Activated T-cell treated with anti-CD3 and anti-CD28 coated beads, Interleukin-2, amount 50 U/mL, for 72 hours (primary cell): Measurements from ENCODE around the gene DOCK9. TPM values are rescaled to one million over a fixed set of nuclear protein-coding genes. Genes with fewer than 3 reads are reported as not detected.
"Not testable (repeated sequence)": the region's sequence is repeated elsewhere in the genome, so short reads cannot be mapped to it uniquely, and the experiment has no call there.

ENCODE experiments used
- ATAC-seq, 2 donors: fragments of 150-1000 bp; cut with Tn5 transposase; replicated peaks in 1 of 2; 2 replicates each; pipeline ENCODE4 v1.10.0; 2021; ENCODE audit warnings: moderate library complexity in 2 of 2, mild to moderate bottlenecking in 1 of 2
- DNase-seq, 2 donors: peaks; one replicate each; pipeline ENCODE4 v3.0.0; 2021 to 2022; ENCODE audit warnings: mixed read lengths in 1 of 2
- H3K27ac Mint-ChIP-seq: one replicate; pipeline ENCODE4 v1.8.0; 2022; ENCODE audit warnings: mild to moderate bottlenecking, moderate library complexity, mixed read lengths
- H3K27me3 Mint-ChIP-seq: one replicate; pipeline ENCODE4 v1.8.0; 2022; ENCODE audit warnings: low read depth, mixed read lengths
- H3K36me3 Mint-ChIP-seq, 2 donors: one replicate each; pipeline ENCODE4 v1.8.0; 2022; ENCODE audit warnings: mixed read lengths in 2 of 2, mild to moderate bottlenecking in 1 of 2; ENCODE audit not compliant: insufficient read depth in 2 of 2
- H3K4me1 Mint-ChIP-seq: one replicate; pipeline ENCODE4 v1.8.0; 2022; ENCODE audit warnings: low read depth, mixed read lengths
- H3K4me3 Mint-ChIP-seq, 2 donors: one replicate each; pipeline ENCODE4 v1.8.0; 2022; ENCODE audit warnings: mild to moderate bottlenecking in 2 of 2, mixed read lengths in 2 of 2, moderate library complexity in 2 of 2
- H3K9me3 Mint-ChIP-seq, 2 donors: one replicate each; pipeline ENCODE4 v1.8.0; 2022; ENCODE audit warnings: mixed read lengths in 2 of 2
- total RNA-seq, 2 donors: library from RNA; stranded (reverse); gene quantifications; one replicate each; pipeline ENCODE4 v1.2.3, GENCODE V29; 2022

DOCK9 gene
- total RNA-seq, 2 donors from 2014 or later = 51.6 to 71.5 TPM

DNA sequence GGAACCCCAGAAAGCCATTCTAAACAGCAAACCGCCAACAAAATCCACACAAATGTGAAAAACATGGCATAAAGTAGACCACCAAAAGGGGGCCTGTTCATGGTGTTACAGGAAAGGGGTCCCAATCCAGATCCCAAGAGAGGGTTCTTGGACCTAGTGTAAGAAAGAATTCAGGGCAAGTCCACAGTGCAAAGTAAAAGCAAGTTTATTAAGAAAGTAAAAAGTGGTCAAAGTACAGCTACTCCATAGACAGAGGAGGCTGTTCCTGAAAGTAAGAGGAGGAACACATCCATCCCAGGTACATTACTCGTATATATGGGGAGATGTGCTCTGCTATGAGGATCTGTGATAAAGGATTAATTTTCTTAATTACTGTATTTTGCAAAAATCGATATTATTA lies 157.6 kb downstream of the DOCK9 start:
- Mint-ChIP-seq H3K36me3 (peaks cover 0 to 1% of the 10 kb centered on the region in 2 donors), H3K9me3 (no peaks in the 10 kb centered on the region), H3K4me3 (no peak overlapping the region), H3K27me3 (no peaks in the 10 kb centered on the region), H3K27ac (no peak overlapping the region), H3K4me1 (peaks cover 8% of the 10 kb centered on the region)
- ATAC-seq = no peak
- DNase-seq = no peak

DNA sequence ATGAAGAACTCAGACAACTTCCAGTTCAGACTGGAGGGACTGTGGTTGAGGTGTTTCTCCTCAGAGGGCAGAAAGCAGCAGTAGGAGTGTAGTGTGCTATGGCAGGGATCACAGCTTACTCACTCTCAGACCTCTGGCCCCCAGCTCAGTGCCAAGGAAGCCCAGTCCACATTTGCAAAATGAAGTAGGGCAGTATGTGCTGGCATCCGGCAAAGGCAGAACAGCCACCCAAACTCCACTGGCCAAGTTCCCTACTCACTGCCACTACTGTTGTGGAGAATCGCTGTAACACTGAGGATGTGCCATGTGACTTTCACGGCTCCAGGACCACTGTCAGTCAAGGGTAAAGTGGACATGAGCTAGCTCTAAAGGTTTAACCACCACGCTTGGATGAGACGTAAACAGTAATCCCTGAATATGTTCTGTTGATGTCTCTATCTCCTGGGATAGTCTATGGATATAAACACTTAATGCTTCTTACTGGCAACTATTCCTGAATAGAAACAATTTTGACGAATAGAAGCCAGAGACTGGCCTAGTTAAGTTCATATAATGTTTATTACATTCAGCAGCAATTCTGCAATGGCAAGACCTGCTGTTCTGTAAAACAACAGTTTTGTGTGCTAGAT lies 158.4 kb downstream of the DOCK9 start:
- no peaks in the 10 kb centered on the region for H3K9me3 Mint-ChIP-seq
- H3K4me1 Mint-ChIP-seq = no peaks in the 10 kb centered on the region
- DNase-seq = no peak
- H3K36me3 Mint-ChIP-seq = no peaks in the 10 kb centered on the region
- no peak overlapping the region for H3K4me3 Mint-ChIP-seq
- no peaks in the 10 kb centered on the region for H3K27me3 Mint-ChIP-seq
- no peak overlapping the region for H3K27ac Mint-ChIP-seq
- ATAC-seq = no peak

GRCh38 chr13:98816406-98816805 lies 161.5 kb downstream of the DOCK9 start:
- H3K4me1 Mint-ChIP-seq = no peaks in the 10 kb centered on the region
- no peak overlapping the region for H3K27ac Mint-ChIP-seq
- H3K27me3 Mint-ChIP-seq = no peaks in the 10 kb centered on the region
- DNase-seq = no peak
- no peaks in the 10 kb centered on the region for H3K9me3 Mint-ChIP-seq
- no peak for ATAC-seq
- H3K36me3 Mint-ChIP-seq = no peaks in the 10 kb centered on the region
- no peak overlapping the region for H3K4me3 Mint-ChIP-seq

- Mint-ChIP-seq H3K36me3 (peaks cover 0 to 3% of the 10 kb centered on the region in 2 donors), H3K9me3 (no peaks in the 10 kb centered on the region), H3K4me1 (no peaks in the 10 kb centered on the region), H3K4me3 (no peak overlapping the region), H3K27ac (no peak overlapping the region), H3K27me3 (no peaks in the 10 kb centered on the region)
- peak in 1 of 2 donors; percentile 47 for ATAC-seq
- no peak for DNase-seq
Measured at GRCh38 chr13:98813993-98814392, 163.9 kb downstream of the DOCK9 start.

GRCh38 chr13:98812186-98812790 lies 165.6 kb downstream of the DOCK9 start:
- H3K27ac Mint-ChIP-seq, H3K36me3 Mint-ChIP-seq, H3K9me3 Mint-ChIP-seq, H3K27me3 Mint-ChIP-seq, ATAC-seq, H3K4me1 Mint-ChIP-seq, H3K4me3 Mint-ChIP-seq, DNase-seq: not testable (repeated sequence)

GRCh38 chr13:98810746-98811145 lies 167.1 kb downstream of the DOCK9 start:
- no peaks in the 10 kb centered on the region for H3K9me3 Mint-ChIP-seq
- ATAC-seq (no peak), DNase-seq (no peak)
- H3K4me1 Mint-ChIP-seq = no peaks in the 10 kb centered on the region
- no peak overlapping the region for H3K4me3 Mint-ChIP-seq
- no peaks in the 10 kb centered on the region for H3K27me3 Mint-ChIP-seq
- no peak overlapping the region for H3K27ac Mint-ChIP-seq
- peaks cover 0 to 7% of the 10 kb centered on the region in 2 donors for H3K36me3 Mint-ChIP-seq

- no peak overlapping the region for H3K27ac Mint-ChIP-seq
- no peaks in the 10 kb centered on the region for H3K4me1 Mint-ChIP-seq
- H3K36me3 Mint-ChIP-seq = peaks cover 0 to 7% of the 10 kb centered on the region in 2 donors
- H3K9me3 Mint-ChIP-seq = no peaks in the 10 kb centered on the region
- no peak overlapping the region for H3K4me3 Mint-ChIP-seq
- no peak for ATAC-seq
- H3K27me3 Mint-ChIP-seq = no peaks in the 10 kb centered on the region
- DNase-seq = no peak
Measured at GRCh38 chr13:98809345-98809777, 168.5 kb downstream of the DOCK9 start.

DNA sequence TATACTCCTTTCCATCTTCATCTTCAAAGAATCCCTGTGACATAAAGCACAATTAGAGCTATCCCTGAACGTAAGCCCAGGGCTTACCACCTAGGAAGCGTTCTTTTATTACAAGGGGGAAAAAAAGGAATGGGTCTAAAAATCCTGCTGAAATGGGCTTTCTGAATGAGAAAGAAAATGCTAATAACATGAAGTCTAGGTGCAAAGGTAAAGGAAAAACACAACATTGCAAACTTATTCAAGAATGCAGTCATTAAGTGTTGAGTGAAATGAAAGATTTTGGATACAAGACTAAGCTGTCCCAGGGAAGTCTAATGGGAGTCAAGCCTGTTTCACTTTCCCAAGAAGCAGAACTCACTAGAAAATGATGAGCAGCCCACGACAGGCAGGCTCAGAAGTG lies 170.1 kb downstream of the DOCK9 start:
- Mint-ChIP-seq H3K4me3 (no peak overlapping the region), H3K36me3 (peaks cover 0 to 7% of the 10 kb centered on the region in 2 donors)
- no peak for ATAC-seq

DNA sequence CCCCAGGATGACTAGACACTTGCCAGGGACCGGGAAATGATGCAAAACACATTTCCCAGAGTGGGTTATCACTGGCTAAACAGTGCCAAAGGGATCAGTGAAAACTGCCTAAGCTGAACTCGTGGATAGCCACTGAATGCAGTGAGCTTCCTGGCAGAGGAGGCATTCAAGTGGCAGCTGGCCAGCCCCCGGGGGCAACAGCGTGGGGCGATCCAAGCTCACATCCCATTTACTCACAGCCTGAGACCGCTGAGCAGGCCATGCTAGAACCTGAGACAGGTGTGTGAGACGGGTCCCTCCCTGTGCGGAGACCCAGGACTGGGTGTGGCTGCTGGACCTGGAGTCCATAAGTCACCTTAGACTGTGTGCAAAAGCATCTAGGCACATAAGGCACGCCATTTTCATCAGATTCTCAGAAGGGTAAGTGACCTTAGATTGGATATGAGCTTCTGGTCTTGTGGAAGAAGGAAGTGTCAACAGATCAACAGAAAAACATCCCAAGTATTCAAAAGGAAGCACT lies 173.5 kb downstream of the DOCK9 start:
- Mint-ChIP-seq H3K27ac (no peak overlapping the region), H3K36me3 (peaks cover 0 to 4% of the 10 kb centered on the region in 2 donors), H3K4me1 (no peaks in the 10 kb centered on the region), H3K27me3 (no peaks in the 10 kb centered on the region), H3K4me3 (no peak overlapping the region), H3K9me3 (no peaks in the 10 kb centered on the region)
- DNase-seq (no peak), ATAC-seq (no peak)

More for the DNA sequence above, 170.1 kb downstream of the DOCK9 start:
- no peak for DNase-seq
- Mint-ChIP-seq H3K27ac (no peak overlapping the region), H3K9me3 (no peaks in the 10 kb centered on the region), H3K27me3 (no peaks in the 10 kb centered on the region), H3K4me1 (no peaks in the 10 kb centered on the region)

- ATAC-seq (no peak), DNase-seq (no peak)
- Mint-ChIP-seq H3K4me1 (no peaks in the 10 kb centered on the region), H3K4me3 (no peak overlapping the region), H3K27me3 (no peaks in the 10 kb centered on the region), H3K36me3 (peaks cover 0 to 4% of the 10 kb centered on the region in 2 donors), H3K27ac (no peak overlapping the region), H3K9me3 (no peaks in the 10 kb centered on the region)
Measured at GRCh38 chr13:98803921-98804320, 173.9 kb downstream of the DOCK9 start.

- ATAC-seq = no peak
- H3K27ac Mint-ChIP-seq = no peak overlapping the region
- H3K36me3 Mint-ChIP-seq = peaks cover 0 to 4% of the 10 kb centered on the region in 2 donors
- no peaks in the 10 kb centered on the region for H3K9me3 Mint-ChIP-seq
- no peaks in the 10 kb centered on the region for H3K4me1 Mint-ChIP-seq
- DNase-seq = no peak
- no peak overlapping the region for H3K4me3 Mint-ChIP-seq
- H3K27me3 Mint-ChIP-seq = no peaks in the 10 kb centered on the region
Measured at GRCh38 chr13:98803111-98803561, 174.7 kb downstream of the DOCK9 start.

GRCh38 chr13:98802559-98802958 lies 175.3 kb downstream of the DOCK9 start:
- DNase-seq (no peak), ATAC-seq (no peak)
- Mint-ChIP-seq H3K36me3 (peaks cover 0 to 4% of the 10 kb centered on the region in 2 donors), H3K27me3 (no peaks in the 10 kb centered on the region), H3K9me3 (no peaks in the 10 kb centered on the region), H3K4me3 (no peak overlapping the region), H3K27ac (no peak overlapping the region), H3K4me1 (peaks cover 2% of the 10 kb centered on the region)

DNA sequence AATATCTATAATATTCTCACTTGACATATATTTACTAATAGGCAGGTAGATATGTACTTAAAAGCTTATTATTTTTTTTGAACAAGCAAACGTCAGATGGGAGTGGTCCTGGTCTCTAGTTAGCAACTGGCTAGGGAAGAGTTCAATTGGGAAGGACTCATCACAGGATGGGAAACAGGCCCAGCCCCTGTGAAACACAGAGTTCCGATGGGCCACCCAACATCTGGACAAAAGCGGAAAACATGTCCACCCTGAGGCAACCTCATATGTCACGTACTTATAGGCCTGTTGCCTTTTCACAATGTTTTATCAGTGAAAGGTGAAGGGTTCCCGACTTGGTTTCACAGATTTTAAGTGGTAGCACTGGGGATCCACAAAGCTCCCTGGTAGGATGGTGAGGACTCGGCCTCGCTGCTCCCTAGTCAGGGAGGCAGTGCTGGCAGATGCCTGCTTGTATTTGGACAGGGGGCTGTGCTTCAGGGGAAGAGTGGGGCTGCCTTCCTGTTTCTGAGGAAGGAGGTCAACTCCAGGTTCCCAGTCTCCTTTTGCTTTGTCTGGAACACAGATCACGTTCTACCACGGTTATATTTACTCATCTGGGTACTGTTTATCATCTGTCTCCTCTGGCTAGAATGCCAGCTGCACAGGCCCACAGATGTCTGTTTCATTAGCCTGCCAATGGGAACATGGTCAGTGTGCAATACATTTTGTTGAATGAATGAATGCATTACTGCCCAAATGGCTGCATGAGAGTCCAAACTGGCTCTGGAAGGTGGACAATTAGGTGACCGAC lies 176.0 kb downstream of the DOCK9 start:
- peaks cover 4% of the 10 kb centered on the region for H3K4me1 Mint-ChIP-seq
- ATAC-seq (no peak), DNase-seq (no peak)
- H3K4me3 Mint-ChIP-seq = no peak overlapping the region
- H3K9me3 Mint-ChIP-seq = no peaks in the 10 kb centered on the region
- H3K36me3 Mint-ChIP-seq = peaks cover 0 to 4% of the 10 kb centered on the region in 2 donors
- H3K27me3 Mint-ChIP-seq = no peaks in the 10 kb centered on the region
- H3K27ac Mint-ChIP-seq = no peak overlapping the region
